HG02852 (cell line): ENCODE measurements around the gene JCAD.
"Not testable (repeated sequence)": the region's sequence is repeated elsewhere in the genome, so short reads cannot be mapped to it uniquely, and the experiment has no call there.

Experiments used
- ATAC-seq: cut with Tn5 transposase; IDR thresholded peaks from one replicate; pipeline ENCODE4 v1.9.1; 2021; ENCODE audit warnings: mild to moderate bottlenecking, moderate library complexity; ENCODE audit not compliant: unreplicated experiment

The JCAD gene

DNA sequence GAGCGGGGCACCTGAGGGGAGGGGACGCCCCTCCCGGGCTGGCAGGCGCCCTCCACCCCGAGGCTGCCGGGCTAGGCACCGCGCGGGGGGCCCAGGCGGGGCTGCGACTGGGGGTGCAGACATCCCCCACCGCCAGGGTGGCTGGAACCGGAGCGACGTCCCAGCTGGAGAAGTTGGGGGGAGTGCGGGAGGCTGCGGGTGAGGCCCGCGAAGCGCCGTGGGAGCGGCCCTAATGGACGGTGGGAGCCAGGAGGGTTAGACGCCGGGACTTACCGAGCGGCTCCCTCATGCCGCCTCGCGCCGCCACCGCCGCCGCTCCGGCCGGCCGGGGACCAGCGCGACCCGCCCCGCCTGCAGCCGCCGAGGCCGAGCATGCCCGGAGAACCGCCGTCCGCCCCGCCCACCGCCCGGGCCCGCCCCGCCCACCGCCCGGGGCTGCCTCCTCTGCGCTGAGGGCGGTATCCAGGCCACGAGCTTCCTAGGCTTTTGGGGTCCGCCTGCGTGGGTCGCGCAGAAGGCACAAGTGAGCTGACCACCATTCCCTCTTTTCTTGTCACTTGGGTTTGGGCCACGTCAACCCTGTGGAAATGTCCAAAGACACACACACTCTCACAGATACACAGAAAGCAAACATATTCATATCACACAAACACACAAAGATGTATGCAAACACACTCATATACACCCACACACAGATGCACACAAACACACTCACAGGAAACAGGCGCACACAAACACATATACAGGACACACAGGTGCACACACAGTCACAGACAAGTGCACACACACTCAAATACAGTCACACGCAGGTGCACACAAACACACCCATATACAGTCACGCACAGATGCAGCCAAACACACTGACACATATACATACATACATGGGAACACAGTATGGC lies at the start of gene JCAD:
JCAD (minus strand) TSS at position 378 of the 899 bp plus-strand sequence. CDS start 11,774 bp downstream, outside the sequence.
- peak; percentile 91 for ATAC-seq

- no peak for ATAC-seq
Measured at GRCh38 chr10:30106987-30107386, 47.6 kb upstream of the JCAD start.

GRCh38 chr10:30103595-30104320 lies 44.4 kb upstream of the JCAD start:
- ATAC-seq = no peak

DNA sequence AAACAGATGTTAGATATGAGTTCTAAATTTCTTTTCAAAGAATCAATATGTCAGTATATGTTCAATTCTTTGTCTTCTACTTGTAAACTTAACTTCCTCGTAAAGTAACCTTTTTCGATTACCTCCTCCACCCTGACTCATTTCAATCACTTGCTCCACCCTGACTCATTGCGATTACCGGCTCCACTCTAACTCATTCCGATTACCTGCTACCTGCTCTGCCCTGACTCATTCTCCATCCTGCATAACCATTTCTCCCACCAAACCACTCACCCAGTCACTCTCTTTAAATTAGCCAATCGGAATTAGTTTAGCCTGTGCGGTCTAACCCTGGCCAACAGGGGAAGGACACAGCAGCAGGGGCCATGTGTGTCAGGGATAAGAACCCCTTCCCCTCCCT lies 40.3 kb upstream of the JCAD start:
- ATAC-seq = not testable (repeated sequence)

DNA sequence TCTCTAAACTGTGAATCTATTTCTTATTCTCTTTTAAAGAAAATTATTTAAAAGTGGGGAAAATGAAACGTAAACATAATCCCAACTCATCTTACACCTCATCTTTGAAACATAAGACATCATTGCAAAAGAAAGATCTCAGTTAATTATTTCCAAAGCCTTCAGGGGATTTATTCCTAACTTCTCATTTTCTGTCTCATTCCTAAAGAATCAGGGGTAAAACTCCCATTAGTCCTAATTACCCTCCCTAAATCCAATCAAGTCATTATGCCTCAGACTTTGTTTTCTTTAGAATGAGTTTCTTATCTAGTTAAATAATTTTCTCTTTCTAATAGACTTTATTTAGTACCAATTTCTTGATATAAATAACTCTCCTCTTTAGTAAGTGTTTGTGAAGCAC lies 39.7 kb upstream of the JCAD start:
- ATAC-seq = no peak

DNA sequence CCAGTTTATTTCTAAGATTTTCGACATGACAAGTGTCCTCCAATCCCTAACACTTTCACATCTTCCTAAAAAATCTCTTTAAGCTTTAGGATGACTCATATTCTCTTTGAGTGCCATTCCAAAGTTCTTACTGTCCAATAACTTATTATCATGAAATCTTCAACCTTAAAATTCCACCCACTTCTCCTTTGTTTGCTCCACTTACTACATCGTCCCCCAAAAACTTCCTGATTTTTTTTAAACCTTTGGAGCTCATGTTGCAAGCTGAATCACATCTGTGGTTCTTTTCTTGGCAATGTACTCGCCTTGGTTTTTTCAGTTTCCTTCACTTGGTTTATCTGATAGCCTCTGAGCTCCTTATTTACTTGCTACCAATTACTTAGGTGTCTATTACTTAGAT lies 39.2 kb upstream of the JCAD start:
- ATAC-seq = no peak

- ATAC-seq = no peak
Measured at GRCh38 chr10:30096564-30096963, 37.2 kb upstream of the JCAD start.

GRCh38 chr10:30095631-30096422 lies 36.4 kb upstream of the JCAD start:
- no peak for ATAC-seq

DNA sequence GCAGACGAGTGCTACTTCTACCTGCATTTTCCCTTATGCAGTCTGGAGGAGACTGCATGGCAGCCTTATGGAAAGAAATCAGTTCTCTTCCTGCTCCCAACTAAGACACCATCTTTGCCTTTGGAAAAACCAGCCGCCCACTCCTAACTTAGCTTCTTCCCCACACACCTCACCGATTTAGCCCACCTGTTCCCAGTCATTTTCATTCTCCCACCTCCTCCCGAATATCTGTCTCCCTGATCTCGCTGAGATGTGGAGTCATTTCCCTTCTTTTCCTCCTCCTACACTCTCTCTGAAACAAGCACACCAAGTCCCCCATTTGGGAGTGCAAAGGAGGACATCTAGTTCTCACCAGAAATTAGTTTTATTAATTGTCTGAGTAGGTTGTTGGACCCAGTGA lies 35.2 kb upstream of the JCAD start:
- ATAC-seq = no peak

DNA sequence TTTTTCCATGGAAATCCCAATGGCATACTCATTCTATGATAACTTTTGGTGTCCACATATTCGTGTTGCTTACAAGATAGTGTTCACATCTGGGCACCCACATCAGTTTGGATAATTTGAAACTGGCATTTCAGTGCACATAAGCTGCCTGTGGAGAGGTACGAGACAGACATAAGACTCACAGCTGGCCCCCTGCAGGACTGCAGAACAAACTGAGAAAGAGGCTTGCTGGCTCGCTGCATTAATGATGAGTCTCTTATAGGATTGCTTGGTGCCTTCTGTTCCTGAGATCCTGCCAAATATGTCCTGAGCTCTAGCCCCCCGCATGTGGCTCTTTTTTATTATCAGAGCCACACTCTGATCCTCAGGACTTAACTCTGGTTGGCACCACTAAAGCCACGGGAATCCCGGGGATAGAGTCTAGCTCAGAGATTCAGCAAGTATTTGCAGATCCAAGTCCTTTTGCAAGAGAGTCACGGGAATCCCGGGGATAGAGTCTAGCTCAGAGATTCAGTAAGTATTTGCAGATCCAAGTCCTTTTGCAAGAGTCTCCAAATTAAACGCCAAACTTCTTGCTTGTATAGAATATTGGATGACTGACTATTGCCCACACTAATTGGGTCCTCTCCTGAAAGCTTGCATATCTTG lies 34.0 kb upstream of the JCAD start:
- ATAC-seq = no peak

DNA sequence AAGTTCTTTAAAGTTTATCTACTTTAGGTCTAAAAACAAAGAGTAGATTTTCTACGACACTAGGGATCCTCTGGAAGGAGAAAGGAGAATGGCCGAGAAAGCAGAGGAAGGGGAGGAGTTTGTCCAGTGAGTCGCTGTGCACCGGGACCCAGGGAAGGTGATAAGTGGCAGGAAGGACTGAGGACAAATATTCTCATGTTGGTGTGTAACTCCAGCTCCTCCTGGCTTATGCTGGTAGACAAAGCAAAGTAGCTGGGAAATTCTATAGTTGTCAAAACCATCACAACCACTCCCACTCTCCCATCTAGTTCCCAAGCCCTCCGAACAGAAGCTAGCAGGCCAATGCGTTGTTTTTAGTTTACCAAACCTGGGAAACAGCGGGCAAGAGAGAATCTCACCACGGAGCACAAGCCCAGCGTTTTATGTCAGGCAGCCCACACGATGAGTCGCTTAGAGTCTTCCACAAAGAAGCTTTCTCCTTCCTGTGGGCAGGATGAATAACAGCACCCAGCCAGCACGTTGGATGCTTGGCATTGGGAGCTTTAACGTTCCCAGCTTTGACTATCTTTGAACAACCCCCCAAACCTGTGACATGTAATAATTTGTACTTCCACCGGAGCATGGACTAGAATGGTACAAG lies 32.9 kb upstream of the JCAD start:
- no peak for ATAC-seq

GRCh38 chr10:30091136-30091535 lies 31.8 kb upstream of the JCAD start:
- ATAC-seq = no peak

DNA sequence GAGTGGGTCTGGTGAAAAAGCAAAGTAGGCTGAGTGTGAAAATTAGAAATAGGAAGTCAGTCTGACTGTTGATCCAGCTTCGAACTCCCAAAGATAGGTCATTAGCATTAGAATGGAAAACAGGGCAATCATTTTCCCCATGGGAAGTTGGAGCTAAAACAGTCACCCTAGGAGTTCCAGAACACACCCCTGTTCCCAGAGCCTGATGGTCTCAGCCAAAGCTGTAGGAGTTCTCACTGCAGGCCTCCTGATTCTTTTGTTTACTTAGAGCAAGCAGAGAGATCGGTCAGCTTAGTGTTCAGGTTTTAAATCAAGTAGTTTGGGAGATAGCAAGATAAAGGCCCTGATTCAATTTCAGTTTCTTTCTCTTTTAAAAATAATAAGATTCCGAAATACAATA lies 28.8 kb upstream of the JCAD start:
- ATAC-seq = no peak

- ATAC-seq = no peak
Measured at GRCh38 chr10:30083934-30084333, 24.5 kb upstream of the JCAD start.

GRCh38 chr10:30081182-30081581 lies 21.8 kb upstream of the JCAD start:
- no peak for ATAC-seq

DNA sequence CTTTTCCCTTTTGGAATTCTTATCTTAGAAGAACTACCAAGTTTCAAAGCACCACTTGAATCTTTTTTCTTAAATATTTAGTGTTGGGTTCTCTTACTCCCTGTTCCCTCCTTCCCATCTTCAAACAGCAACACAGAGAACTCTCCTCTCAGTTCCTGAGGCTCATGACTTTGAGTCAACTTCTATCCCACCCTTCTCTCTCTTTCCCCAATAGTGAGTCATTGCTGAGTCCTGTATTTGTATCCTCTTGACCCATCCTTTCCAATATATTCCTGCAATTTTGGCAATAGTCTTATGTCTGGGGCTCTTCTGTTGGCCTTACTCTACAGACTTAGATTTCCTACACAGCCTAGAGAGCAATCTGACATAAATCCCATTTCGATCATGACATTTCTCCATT lies 20.8 kb upstream of the JCAD start:
- ATAC-seq = no peak

DNA sequence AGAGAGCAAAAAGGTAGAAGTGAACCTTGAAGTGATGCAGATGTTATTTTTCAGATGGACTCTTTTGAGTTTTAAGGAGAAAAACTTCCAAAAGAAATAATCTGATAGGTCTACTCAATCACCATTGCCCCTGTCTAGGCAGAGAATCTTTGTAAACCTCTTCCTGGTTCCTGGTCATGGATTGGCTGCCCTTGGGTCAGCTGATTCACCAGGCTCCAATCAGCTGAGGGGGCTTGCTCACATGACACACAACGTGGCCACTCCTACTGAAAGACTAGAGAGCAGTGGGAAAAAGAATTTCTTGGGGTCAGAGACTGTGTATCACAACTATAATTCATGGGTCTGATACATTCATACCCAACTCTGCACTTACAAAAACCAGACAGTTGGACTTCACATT lies 20.0 kb upstream of the JCAD start:
- no peak for ATAC-seq

- no peak for ATAC-seq
Measured at GRCh38 chr10:30075481-30075880, 16.1 kb upstream of the JCAD start.

DNA sequence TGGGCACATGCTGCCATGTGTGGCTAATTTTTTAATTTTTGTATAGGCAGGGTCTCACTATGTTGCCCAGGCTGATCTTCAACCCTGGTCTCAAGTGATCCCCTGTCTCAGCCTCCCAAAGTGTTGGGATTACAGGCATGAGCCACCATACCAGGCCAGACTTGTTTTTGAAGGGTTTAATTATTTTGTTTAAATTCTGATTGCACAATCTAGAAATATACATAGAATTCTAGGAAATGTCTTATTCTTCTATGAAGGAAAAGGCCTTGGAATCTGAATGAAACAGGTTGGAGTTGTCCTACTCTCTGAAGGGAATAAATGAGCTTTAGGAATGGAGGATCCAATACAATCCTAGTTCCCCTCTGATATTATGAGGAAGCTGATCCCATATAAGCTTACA lies 15.5 kb upstream of the JCAD start:
- no peak for ATAC-seq

GRCh38 chr10:30074090-30074489 lies 14.7 kb upstream of the JCAD start:
- no peak for ATAC-seq

DNA sequence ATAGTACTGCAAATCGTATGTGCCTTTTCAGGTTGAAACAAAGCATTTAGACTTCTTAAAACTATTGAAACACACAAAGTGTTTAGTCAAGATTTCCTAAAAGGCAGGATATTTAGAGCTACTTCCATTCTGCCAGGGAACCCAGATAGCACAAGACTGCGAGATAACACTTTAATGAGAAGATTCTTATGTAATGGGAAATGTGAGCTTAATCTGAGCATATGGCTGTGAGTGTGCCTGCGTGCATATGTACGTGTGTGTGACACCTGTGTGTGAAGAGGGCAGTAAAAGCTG lies 14.3 kb upstream of the JCAD start:
- no peak for ATAC-seq
